GM12801 (cell line): ENCODE measurements around the gene NAA80.

Experiments
- CTCF ChIP-seq: IDR thresholded peaks from one replicate; pipeline ENCODE4 v1.5.1; 2011; ENCODE audit warnings: control low read depth; ENCODE audit not compliant: insufficient read length; ENCODE audit errors: extremely low read depth

Gene NAA80

GRCh38 chr3:50298836-50299637 lies at the start of gene NAA80, which contains the start of gene HYAL3:
NAA80 (minus strand) TSS chr3:50299405; CDS start chr3:50297463, 1,942 bp downstream.
HYAL3 (minus strand) TSS chr3:50299405; CDS start chr3:50295602, 3,803 bp downstream.
- no peak for TF ChIP-seq CTCF

GRCh38 chr3:50347187-50347813 lies 48.1 kb upstream of the NAA80 start:
- TF ChIP-seq CTCF = no peak

- no peak for TF ChIP-seq CTCF
Measured at GRCh38 chr3:50345586-50346234, 46.5 kb upstream of the NAA80 start, which contains the start of gene ZMYND10. ZMYND10 (minus strand) TSS chr3:50345732; CDS start chr3:50345579, 153 bp downstream.

- TF ChIP-seq CTCF = no peak
Measured at GRCh38 chr3:50345008-50345407, 45.8 kb upstream of the NAA80 start.

- no peak for TF ChIP-seq CTCF
Measured at GRCh38 chr3:50342813-50343633, 43.8 kb upstream of the NAA80 start.

- TF ChIP-seq CTCF = no peak
Measured at GRCh38 chr3:50341996-50342650, 42.9 kb upstream of the NAA80 start.
